ENCODE data around the gene TRIOBP.
A peak's percentile ranks its signal among the peaks of the same experiment; 100 is the strongest.
"Not testable (repeated sequence)": the region's sequence is repeated elsewhere in the genome, so short reads cannot be mapped to it uniquely, and the experiment has no call there.

TRIOBP gene

GRCh38 chr22:37696657-37697537, at the start of gene TRIOBP:
Gene TRIOBP, plus strand, starts transcription at chr22:37697048. Its CDS starts 4,318 bp downstream, at chr22:37701366.
- DNase-seq (ENCODE audit: low read depth), result peak; percentile 78

GRCh38 chr22:37647317-37647716, 49.5 kb upstream of the TRIOBP start:
- no peak for DNase-seq (ENCODE audit: low read depth)

GRCh38 chr22:37647928-37648327, 48.9 kb upstream of the TRIOBP start:
- DNase-seq (ENCODE audit: low read depth), result no peak

GRCh38 chr22:37650463-37651136, 46.2 kb upstream of the TRIOBP start:
- DNase-seq (ENCODE audit: low read depth), result no peak

GRCh38 chr22:37654563-37655251, 42.1 kb upstream of the TRIOBP start:
- DNase-seq (ENCODE audit: low read depth), result no peak

- no peak for DNase-seq (ENCODE audit: low read depth)
These were observed 41.6 kb upstream of the TRIOBP start for GRCh38 chr22:37655252-37655563.

GRCh38 chr22:37656583-37656982, 40.3 kb upstream of the TRIOBP start:
- DNase-seq (ENCODE audit: low read depth), result not testable (repeated sequence)

GRCh38 chr22:37657590-37658132, 39.2 kb upstream of the TRIOBP start:
- no peak for DNase-seq (ENCODE audit: low read depth)

- DNase-seq (ENCODE audit: low read depth), result peak; percentile 100
These were observed 38.4 kb upstream of the TRIOBP start, which contains the start of gene PDXP for GRCh38 chr22:37658133-37659065. Gene PDXP, plus strand, starts transcription at chr22:37658723. Its CDS starts 60 bp downstream, at chr22:37658783.

- DNase-seq (ENCODE audit: low read depth), result no peak
These were observed 37.6 kb upstream of the TRIOBP start for GRCh38 chr22:37659066-37659896.

- DNase-seq (ENCODE audit: low read depth), result no peak
These were observed 36.7 kb upstream of the TRIOBP start for GRCh38 chr22:37659897-37660708.

GRCh38 chr22:37660709-37661045, 36.2 kb upstream of the TRIOBP start:
- no peak for DNase-seq (ENCODE audit: low read depth)

- no peak for DNase-seq (ENCODE audit: low read depth)
These were observed 35.5 kb upstream of the TRIOBP start for GRCh38 chr22:37661160-37661924.

GRCh38 chr22:37662039-37662438, 34.8 kb upstream of the TRIOBP start:
- DNase-seq (ENCODE audit: low read depth), result no peak

- no peak for DNase-seq (ENCODE audit: low read depth)
These were observed 33.2 kb upstream of the TRIOBP start for GRCh38 chr22:37663521-37664140.

GRCh38 chr22:37664249-37665101, 32.4 kb upstream of the TRIOBP start:
- DNase-seq (ENCODE audit: low read depth), result no peak

- no peak for DNase-seq (ENCODE audit: low read depth)
These were observed 31.4 kb upstream of the TRIOBP start for GRCh38 chr22:37665487-37665886.
